Ureter (tissue), 1 donor: ENCODE measurements around the gene IL6R. TPM values are rescaled to one million over a fixed set of nuclear protein-coding genes. Genes with fewer than 3 reads are reported as not detected.

Experiments
- DNase-seq: peaks from one replicate; pipeline ENCODE4 v3.0.0-alpha.2; 2020; ENCODE audit warnings: low spot score
- total RNA-seq: library from RNA; stranded (reverse); gene quantifications from one replicate; pipeline ENCODE4 v1.2.4, GENCODE V29; 2023
- donor health status: DM: yes; HTN: yes; CAD: no.

The IL6R gene
- total RNA-seq, 1 donor from 2014 or later: 12.5 TPM

- DNase-seq: no peak
These were observed 43.2 kb downstream of the IL6R start for GRCh38 chr1:154448331-154448811.

- DNase-seq: no peak
These were observed 48.0 kb downstream of the IL6R start for GRCh38 chr1:154453161-154453560.

- DNase-seq: no peak
These were observed 48.6 kb downstream of the IL6R start for GRCh38 chr1:154453574-154454352.

GRCh38 chr1:154454386-154455120 is 49.4 kb downstream of the IL6R start:
- no peak for DNase-seq

GRCh38 chr1:154456631-154457030 is 51.5 kb downstream of the IL6R start:
- DNase-seq: no peak

- no peak for DNase-seq
These were observed 53.9 kb downstream of the IL6R start for GRCh38 chr1:154459080-154459479.

- DNase-seq: no peak
These were observed 55.6 kb downstream of the IL6R start for GRCh38 chr1:154460695-154461260.

- DNase-seq: no peak
These were observed 58.4 kb downstream of the IL6R start for GRCh38 chr1:154463512-154463990.

- DNase-seq: no peak
These were observed 60.6 kb downstream of the IL6R start for GRCh38 chr1:154465621-154466195.

- DNase-seq: no peak
These were observed 61.1 kb downstream of the IL6R start for GRCh38 chr1:154466206-154466605.

GRCh38 chr1:154466921-154467417 is 61.8 kb downstream of the IL6R start:
- DNase-seq: no peak

GRCh38 chr1:154467434-154468102 is 62.4 kb downstream of the IL6R start:
- DNase-seq: no peak

GRCh38 chr1:154468535-154469250 is 63.5 kb downstream of the IL6R start:
- no peak for DNase-seq

GRCh38 chr1:154469844-154470560 is 64.9 kb downstream of the IL6R start:
- no peak for DNase-seq

- DNase-seq: no peak
These were observed 66.2 kb downstream of the IL6R start for GRCh38 chr1:154471304-154471703.

GRCh38 chr1:154474802-154475201 is 69.7 kb downstream of the IL6R start:
- DNase-seq: no peak

GRCh38 chr1:154476791-154477190 is 71.6 kb downstream of the IL6R start:
- DNase-seq: no peak

- no peak for DNase-seq
These were observed 72.9 kb downstream of the IL6R start for GRCh38 chr1:154478013-154478412.

GRCh38 chr1:154478639-154479038 is 73.5 kb downstream of the IL6R start:
- no peak for DNase-seq
